Heart left ventricle (tissue), 13 donors: Measurements from ENCODE around the gene LYZL1.
"Not testable (repeated sequence)": the region's sequence is repeated elsewhere in the genome, so short reads cannot be mapped to it uniquely, and the experiment has no call there.

Experiments
- CTCF ChIP-seq, 12 donors: fragments of 200-600 bp; sonication (generic) in 4 of 12; IDR thresholded peaks; one replicate each; pipeline versions ENCODE4 v1.5.0 to v1.8.0; 2018 to 2022; ENCODE audit warnings: antibody characterized with exemption in 12 of 12, mild to moderate bottlenecking in 5 of 12
- POLR2A ChIP-seq, 2 donors: fragments of 450-650 bp; IDR thresholded peaks; one replicate each; pipeline ENCODE4 v1.6.1; 2017; ENCODE audit warnings: antibody characterized with exemption in 2 of 2, mild to moderate bottlenecking in 2 of 2, moderate library complexity in 2 of 2
- donor health status: ischemic (EF 13 %, LVEDD 7.1; RV severe dilation, severe dysfunction).
- donor health status: DM: no; HTN: yes; CAD: no.
- donor health status: DM: no; HTN: no; CAD: no.
- donor health status: ischemic (EF 25% LVEDD 6.9; RV normal size, moderate dysfunction).
- donor health status: ischemic (EF 25% LVEDD 5.7; RV mildly dilated, moderate dysfunction).
- donor health status: ischemic (EF 35%, LVEDD 5.7; RV mildly dilated, moderate dysfunction).
- donor health status: nonischemic (EF 11% LVEDD 7.7; RV severe dilation, severe dysfunction).
- donor health status: DM: yes; HTN: yes; CAD: no.
- donor health status: PGD.
- donor health status: ischemic (EF 29% LVEDD 5.4; RV normal size, mild dysfunction).
- donor health status: nonischemic (EF 23%, LVEDD 6.1; RV moderate dilation, normal function).

GRCh38 chr10:29308142-29308541 is 19.3 kb downstream of the LYZL1 start:
- TF ChIP-seq POLR2A, CTCF (IDR thresholded peaks at IDR 0.05): not testable (repeated sequence)
